Measurements from ENCODE around the gene PPM1H.

The PPM1H gene

DNA sequence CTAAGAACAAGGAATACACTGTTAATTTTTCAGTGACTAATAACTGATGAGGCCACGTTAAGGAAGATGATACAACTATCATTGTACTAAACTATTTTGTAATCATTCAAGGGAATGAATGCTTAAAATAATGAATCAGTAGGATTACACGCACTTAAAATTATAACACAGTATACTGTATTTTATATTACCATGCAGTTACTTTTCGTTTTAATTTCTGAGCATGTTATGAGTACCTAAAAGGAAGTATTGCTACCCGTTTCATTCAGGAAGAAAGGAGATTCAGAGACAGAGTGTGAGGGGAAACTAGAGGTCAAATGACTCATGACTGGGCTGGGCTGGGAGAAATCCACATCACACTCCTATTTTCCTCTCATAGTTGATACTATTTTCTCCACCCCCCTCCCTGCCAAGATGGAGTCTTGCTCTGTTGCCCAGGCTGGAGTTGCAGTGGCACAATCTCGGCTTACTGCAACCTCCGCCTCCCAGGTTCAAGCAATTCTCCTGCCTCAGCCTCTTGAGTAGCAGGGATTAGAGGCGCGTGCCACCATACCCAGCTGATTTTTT, 202.0 kb downstream of the PPM1H start:
- no peak overlapping the region for H3K23ac ChIP-seq (ENCODE audit: low read length in 2 of 2)
- WGBS, result 93% methylated on average over 3 of the region's 8 CpGs
- peaks cover 20% of the 10 kb centered on the region for H3K4me1 ChIP-seq (ENCODE audit: control insufficient read depth, insufficient read depth, low read depth, low read length)

GRCh38 chr12:62731055-62731820, 203.7 kb downstream of the PPM1H start:
- Histone ChIP-seq H3K4me2 (ENCODE audit: low read length, poor library complexity, severe bottlenecking) (peak overlapping the region; percentile 45), H3K27ac (ENCODE audit: low read length, poor library complexity, severe bottlenecking) (peak overlapping the region; percentile 43), H2BK12ac (ENCODE audit: low read length in 2 of 2) (peak overlapping the region in 1 of 2 experiments; percentile 21), H3K4me3 (ENCODE audit: insufficient read depth in 1 of 2, low read depth in 1 of 2, low read length in 2 of 2) (peak overlapping the region in 1 of 2 experiments; percentile 1), H3K9ac (ENCODE audit: low read length) (peak overlapping the region; percentile 84), H3K36me3 (ENCODE audit: control insufficient read depth in 1 of 2, insufficient read depth in 2 of 2, low read depth in 1 of 2, low read length in 2 of 2) (no peaks in the 10 kb centered on the region), H3K18ac (ENCODE audit: low read depth in 1 of 2, low read length in 2 of 2) (no peak overlapping the region), H3K9me3 (ENCODE audit: control insufficient read depth, low read length) (no peaks in the 10 kb centered on the region), H2AFZ (ENCODE audit: low read depth, low read length) (no peak overlapping the region), H2BK5ac (ENCODE audit: low read depth, low read length, poor library complexity, severe bottlenecking) (no peak overlapping the region), H3K79me1 (replicated peaks; ENCODE audit: low read length, poor library complexity, severe bottlenecking) (peaks cover 7% of the 10 kb centered on the region), H3K4ac (ENCODE audit: low read depth in 1 of 2, low read length in 2 of 2) (no peak overlapping the region), H3K23ac (ENCODE audit: low read length in 2 of 2) (no peak overlapping the region), H4K91ac (ENCODE audit: low read length) (no peak overlapping the region), H3K14ac (ENCODE audit: low read length in 2 of 2) (no peak overlapping the region), H2BK15ac (ENCODE audit: low read depth, poor library complexity, severe bottlenecking) (no peak overlapping the region), H3K27me3 (ENCODE audit: control insufficient read depth in 1 of 2, insufficient read depth in 1 of 2, low read length in 2 of 2) (no peaks in the 10 kb centered on the region), H2AK5ac (ENCODE audit: low read length, severe bottlenecking) (peak overlapping the region; percentile 54), H4K8ac (ENCODE audit: low read length) (no peak overlapping the region), H2BK120ac (ENCODE audit: low read depth, low read length) (no peak overlapping the region), H3K4me1 (ENCODE audit: control insufficient read depth, insufficient read depth, low read depth, low read length) (peaks cover 20% of the 10 kb centered on the region)
- 64% methylated on average over 7 of the region's 11 CpGs for WGBS
- peak; percentile 55 for DNase-seq

More for the DNA sequence above, 202.0 kb downstream of the PPM1H start:
- Histone ChIP-seq H2BK5ac (ENCODE audit: low read depth, low read length, poor library complexity, severe bottlenecking) (no peak overlapping the region), H3K4me2 (ENCODE audit: low read length, poor library complexity, severe bottlenecking) (no peak overlapping the region), H3K79me1 (replicated peaks; ENCODE audit: low read length, poor library complexity, severe bottlenecking) (peaks cover 7% of the 10 kb centered on the region), H3K9ac (ENCODE audit: low read length) (peak overlapping the region; percentile 84), H3K27ac (ENCODE audit: low read length, poor library complexity, severe bottlenecking) (no peak overlapping the region), H3K36me3 (ENCODE audit: control insufficient read depth in 1 of 2, insufficient read depth in 2 of 2, low read depth in 1 of 2, low read length in 2 of 2) (no peaks in the 10 kb centered on the region), H4K8ac (ENCODE audit: low read length) (peak overlapping the region; percentile 73), H3K4me3 (ENCODE audit: insufficient read depth in 1 of 2, low read depth in 1 of 2, low read length in 2 of 2) (no peak overlapping the region), H3K9me3 (ENCODE audit: control insufficient read depth, low read length) (no peaks in the 10 kb centered on the region), H3K27me3 (ENCODE audit: control insufficient read depth in 1 of 2, insufficient read depth in 1 of 2, low read length in 2 of 2) (no peaks in the 10 kb centered on the region), H4K91ac (ENCODE audit: low read length) (no peak overlapping the region), H3K18ac (ENCODE audit: low read depth in 1 of 2, low read length in 2 of 2) (peak overlapping the region in 1 of 2 experiments; percentile 35), H2BK120ac (ENCODE audit: low read depth, low read length) (no peak overlapping the region), H2AK5ac (ENCODE audit: low read length, severe bottlenecking) (no peak overlapping the region), H2BK15ac (ENCODE audit: low read depth, poor library complexity, severe bottlenecking) (no peak overlapping the region), H2BK12ac (ENCODE audit: low read length in 2 of 2) (no peak overlapping the region), H3K4ac (ENCODE audit: low read depth in 1 of 2, low read length in 2 of 2) (no peak overlapping the region), H2AFZ (ENCODE audit: low read depth, low read length) (no peak overlapping the region), H3K14ac (ENCODE audit: low read length in 2 of 2) (no peak overlapping the region)
- DNase-seq, result peak; percentile 80

DNA sequence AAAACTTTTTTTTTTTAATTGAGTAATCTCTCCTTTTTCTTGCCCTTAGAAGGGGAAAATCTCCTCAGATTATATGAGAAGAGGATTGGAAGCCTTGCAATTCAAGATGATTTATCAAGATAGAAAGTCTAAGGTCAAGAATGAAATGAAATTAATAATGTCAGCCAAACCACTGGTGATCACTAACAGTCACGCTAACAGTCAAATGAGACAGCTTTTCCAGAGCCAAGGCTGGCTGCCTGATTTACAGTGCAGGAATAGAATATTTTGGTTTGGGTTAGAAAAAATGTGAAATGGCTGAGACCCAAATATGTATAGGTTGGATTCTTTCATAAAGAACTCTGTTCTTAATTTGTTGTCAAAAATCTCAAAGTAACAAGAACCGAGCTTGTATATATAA, 204.3 kb downstream of the PPM1H start:
- Histone ChIP-seq H2AK5ac (ENCODE audit: low read length, severe bottlenecking) (peak overlapping the region; percentile 87), H3K14ac (ENCODE audit: low read length in 2 of 2) (no peak overlapping the region), H2BK120ac (ENCODE audit: low read depth, low read length) (no peak overlapping the region), H3K4me3 (ENCODE audit: insufficient read depth in 1 of 2, low read depth in 1 of 2, low read length in 2 of 2) (no peak overlapping the region), H3K9ac (ENCODE audit: low read length) (peak overlapping the region; percentile 84), H4K91ac (ENCODE audit: low read length) (no peak overlapping the region), H3K9me3 (ENCODE audit: control insufficient read depth, low read length) (no peaks in the 10 kb centered on the region), H3K18ac (ENCODE audit: low read depth in 1 of 2, low read length in 2 of 2) (no peak overlapping the region), H3K4ac (ENCODE audit: low read depth in 1 of 2, low read length in 2 of 2) (no peak overlapping the region), H3K27ac (ENCODE audit: low read length, poor library complexity, severe bottlenecking) (peak overlapping the region; percentile 69), H3K4me2 (ENCODE audit: low read length, poor library complexity, severe bottlenecking) (no peak overlapping the region), H3K79me1 (replicated peaks; ENCODE audit: low read length, poor library complexity, severe bottlenecking) (peaks cover 7% of the 10 kb centered on the region), H3K4me1 (ENCODE audit: control insufficient read depth, insufficient read depth, low read depth, low read length) (peaks cover 20% of the 10 kb centered on the region), H3K23ac (ENCODE audit: low read length in 2 of 2) (no peak overlapping the region), H3K27me3 (ENCODE audit: control insufficient read depth in 1 of 2, insufficient read depth in 1 of 2, low read length in 2 of 2) (no peaks in the 10 kb centered on the region), H2AFZ (ENCODE audit: low read depth, low read length) (no peak overlapping the region), H3K36me3 (ENCODE audit: control insufficient read depth in 1 of 2, insufficient read depth in 2 of 2, low read depth in 1 of 2, low read length in 2 of 2) (no peaks in the 10 kb centered on the region), H2BK15ac (ENCODE audit: low read depth, poor library complexity, severe bottlenecking) (no peak overlapping the region), H2BK12ac (ENCODE audit: low read length in 2 of 2) (no peak overlapping the region), H2BK5ac (ENCODE audit: low read depth, low read length, poor library complexity, severe bottlenecking) (no peak overlapping the region), H4K8ac (ENCODE audit: low read length) (no peak overlapping the region)
- WGBS, result 71% methylated on average over 1 of the region's 2 CpGs
- DNase-seq, result peak; percentile 59

Measured in mesenchymal stem cell (in vitro differentiated cells and primary cell).